HUDEP-2 (cell line): ENCODE data around the gene ITGB5.

ENCODE experiments used
- DNase-seq, 76 experiments: peaks; one replicate each; lab custom pipeline; 2025; ENCODE audit not compliant: unreplicated experiment in 76 of 76; lab: John Stamatoyannopoulos, UW

The ITGB5 gene

DNA sequence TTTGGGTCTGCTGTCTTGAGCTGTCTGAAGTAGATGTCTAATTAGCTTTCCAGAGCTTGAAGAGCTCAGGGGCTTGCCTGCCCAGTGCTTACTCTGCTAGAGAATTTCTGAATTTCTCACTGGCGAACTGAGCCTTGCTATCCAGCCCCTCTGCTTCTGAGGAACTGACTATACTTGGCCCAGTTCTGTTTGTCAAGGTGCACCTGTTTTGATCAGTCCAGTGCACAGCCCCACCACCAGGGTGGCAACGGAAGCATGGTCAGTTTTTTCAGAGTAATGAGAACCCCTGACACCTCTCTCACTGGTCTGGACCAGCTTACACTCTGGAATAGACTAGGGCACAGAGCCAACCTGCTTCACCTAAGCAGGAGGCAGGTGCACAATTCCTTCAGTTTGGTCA is 25.2 kb downstream of the ITGB5 start:
- DNase-seq = no peak

DNA sequence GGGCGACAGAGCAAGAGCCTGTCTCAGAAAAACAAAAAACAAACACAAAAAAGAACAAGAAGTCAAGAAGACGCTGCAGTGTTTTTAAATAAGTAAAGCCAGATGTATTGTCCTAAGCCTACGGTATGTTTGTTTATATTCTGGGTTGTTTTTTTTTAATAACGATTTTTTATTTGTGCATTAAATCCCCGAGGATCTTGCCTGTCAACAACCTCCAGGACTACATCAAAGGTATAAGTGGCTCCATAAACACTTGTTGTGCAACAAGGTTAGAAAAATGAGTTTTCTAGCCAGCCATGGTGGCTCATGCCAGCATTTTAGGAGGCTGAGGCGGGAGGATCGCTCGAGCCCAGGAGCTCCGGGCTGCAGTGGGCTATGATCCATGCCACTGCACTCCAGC is 26.1 kb downstream of the ITGB5 start:
- no peak for DNase-seq

DNA sequence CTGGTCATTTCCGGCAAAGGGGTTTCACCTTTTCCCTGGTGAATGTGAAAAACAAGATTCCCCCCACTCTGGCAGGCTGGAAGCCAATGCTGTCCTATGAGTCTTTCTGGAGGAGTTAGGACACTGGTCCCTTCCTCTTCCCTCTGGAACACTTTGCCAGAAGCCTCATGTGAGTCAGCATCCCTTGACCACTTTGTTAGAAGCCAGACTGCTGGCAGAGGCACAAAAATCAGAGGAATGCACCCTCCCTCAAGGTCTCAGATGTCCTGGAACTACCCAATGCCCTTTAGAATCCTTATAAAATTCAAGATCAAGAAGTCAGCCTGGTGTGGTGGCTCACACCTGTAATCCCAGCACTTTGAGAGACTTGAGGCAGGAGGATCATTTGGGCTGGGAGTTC is 26.6 kb downstream of the ITGB5 start:
- DNase-seq = no peak

DNA sequence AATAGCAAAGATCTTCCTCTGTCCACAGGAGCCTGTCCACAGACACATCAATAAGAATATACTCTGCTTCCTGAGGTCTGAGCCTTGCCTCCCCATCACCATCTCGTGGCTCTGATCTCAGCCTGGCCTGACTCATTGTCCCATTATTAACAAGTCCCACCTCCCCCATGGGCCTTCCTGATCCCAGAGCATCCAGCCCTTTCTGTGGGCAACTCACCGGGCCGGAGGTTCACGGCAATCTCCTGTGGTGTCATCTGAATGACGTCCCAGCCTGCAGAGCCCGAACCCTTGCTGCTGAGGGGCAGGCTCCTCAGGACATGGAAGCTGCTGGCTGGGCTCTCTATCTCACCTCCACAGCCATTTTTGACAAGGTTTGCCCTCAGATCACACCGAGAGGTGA is 28.1 kb downstream of the ITGB5 start:
- no peak for DNase-seq

DNA sequence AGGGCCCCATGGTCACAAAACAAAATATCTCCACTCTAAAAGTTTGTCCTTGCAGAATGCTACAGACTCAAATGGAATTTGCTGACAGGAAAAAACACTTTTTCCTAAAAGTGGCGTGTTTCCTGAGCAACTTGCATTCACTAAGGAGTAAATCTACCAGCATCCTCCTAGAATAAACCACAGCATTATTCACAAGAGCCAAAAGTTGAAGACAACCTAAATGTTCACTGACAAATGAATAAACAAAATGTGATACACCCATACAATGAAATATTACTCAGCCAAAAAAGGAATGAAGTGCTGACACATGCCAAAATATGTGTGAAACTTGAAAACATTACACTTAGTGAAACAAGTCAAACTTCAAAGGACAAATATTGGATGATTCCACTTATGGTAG is 28.9 kb downstream of the ITGB5 start:
- DNase-seq = no peak

DNA sequence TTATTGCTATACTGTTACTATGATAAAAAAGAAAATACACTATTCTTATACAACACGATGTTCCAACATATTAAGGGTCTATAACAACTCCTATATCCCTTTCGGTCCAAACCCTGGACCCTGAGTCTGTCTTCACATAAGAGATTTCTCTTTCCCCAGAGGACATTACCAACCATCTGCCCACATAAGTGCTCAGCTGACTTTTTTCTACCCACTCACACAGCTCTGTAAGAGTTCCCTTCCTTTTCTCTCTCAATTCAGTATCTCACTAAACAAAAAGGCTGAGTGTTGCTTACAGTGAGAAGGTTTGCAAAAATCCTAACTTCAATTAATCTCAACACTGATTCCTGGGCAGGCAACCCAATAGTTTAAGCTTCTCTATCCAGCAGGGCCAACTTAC is 30.5 kb downstream of the ITGB5 start:
- DNase-seq = no peak

DNA sequence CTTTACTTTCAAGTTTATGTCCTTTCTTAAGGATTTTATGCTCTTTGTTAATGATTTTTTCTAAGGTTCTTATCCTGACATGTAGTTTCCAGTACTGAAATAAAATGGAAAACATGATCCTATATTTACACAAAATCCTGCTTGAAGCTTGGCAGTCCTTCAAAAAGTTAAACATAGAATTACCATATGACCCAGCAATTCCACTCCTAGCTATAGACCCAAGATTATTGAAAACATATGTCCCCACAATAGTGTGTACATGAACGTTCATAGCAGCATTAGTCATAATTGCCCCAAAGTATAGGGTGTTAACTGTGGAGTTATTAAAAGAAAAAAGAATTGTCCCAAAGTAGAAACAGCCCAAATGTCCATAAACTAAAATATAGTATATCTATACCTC is 33.2 kb downstream of the ITGB5 start:
- DNase-seq = no peak

DNA sequence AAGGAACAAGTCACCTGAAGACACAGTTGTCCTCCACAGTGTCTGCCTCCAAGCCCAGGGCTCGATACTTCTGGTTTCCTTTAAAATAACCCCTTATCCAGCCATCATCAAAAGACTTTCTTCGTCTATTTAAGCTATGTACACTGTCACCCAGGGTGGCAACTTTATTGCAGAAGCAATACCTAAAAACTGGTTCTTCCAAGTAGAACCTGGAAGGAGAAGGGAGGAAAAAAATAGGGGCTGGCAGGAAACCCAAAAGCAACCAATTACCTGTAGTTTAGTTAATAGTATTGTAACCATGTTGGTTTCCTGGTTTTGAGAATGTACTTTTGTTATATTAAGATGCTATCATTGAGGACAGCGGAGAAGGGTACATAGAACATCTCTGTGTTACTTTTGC is 33.7 kb downstream of the ITGB5 start:
- no peak for DNase-seq

DNA sequence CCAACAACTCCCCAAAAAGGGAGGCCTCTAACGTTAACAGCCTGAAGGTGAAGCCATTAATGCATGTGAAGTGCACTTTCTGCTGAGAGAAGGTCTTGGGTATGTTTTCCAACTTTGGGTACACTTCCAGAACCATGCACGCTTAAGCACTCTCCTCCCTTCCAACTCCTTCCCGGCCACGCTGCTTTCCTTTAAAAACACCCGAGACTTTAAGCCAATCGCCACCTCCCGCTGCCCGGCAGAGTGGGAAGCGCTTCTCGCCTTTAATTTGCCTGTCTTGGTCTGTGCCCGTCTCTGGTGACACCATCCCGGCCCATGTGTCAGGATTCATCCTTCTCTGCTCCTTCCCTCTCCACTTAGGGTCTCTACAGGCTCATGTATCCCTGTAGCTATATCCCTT is 35.3 kb downstream of the ITGB5 start:
- no peak for DNase-seq

DNA sequence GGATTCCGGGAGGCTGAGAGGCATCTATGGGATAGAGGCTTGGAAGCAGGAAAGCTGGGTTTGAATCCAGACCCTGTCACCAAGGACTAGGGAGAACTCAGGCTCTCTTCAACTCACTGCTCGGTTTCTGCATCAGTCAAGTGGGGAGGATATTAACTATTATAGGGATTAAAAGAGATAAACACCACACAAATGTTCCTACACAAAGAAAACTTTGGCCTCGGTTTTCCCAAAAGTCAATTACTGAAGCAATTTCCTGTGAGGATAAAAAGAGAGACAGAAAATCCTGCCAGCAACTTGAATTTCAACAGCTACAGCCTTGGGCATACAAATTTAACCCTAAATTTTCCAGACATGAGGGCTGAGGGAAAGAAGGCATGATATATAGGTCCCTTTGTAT is 36.0 kb downstream of the ITGB5 start:
- DNase-seq = no peak

DNA sequence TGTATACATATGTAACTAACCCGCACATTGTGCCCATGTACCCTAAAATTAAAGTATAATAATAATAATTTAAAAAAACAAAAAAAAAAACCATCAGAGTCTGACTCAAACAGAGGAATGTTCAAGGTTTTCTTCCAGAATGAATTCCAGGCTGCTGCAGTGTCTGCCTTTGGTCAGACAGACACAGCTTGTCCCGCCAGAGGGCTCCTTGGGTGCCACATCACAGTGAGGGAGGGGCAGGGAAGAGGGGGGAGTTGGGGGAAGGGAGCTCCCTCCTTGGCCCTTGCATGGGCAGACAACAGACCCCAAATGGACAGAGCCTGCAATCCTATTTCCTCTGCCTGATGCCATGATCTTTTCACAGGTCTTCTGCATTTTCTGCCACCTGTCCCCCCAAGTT is 36.5 kb downstream of the ITGB5 start:
- DNase-seq = no peak

DNA sequence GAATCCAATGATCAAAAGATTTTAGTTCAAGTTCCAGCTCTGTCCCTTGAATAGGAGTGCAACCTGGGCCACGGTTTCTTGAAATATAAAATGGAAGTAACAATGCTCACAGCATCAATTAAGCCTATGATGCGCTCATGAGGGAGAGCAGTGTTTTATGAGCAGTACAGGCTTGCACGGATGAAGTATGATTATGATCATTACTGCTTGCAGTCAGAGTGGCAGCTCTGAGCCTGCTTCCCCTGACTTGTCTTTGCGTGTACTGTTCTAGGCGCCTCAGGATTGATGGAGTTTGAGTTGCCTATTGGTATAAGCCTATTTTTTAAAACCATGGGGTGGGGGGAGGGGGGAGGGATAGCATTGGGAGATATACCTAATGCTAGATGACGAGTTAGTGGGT is 37.0 kb downstream of the ITGB5 start:
- no peak for DNase-seq

DNA sequence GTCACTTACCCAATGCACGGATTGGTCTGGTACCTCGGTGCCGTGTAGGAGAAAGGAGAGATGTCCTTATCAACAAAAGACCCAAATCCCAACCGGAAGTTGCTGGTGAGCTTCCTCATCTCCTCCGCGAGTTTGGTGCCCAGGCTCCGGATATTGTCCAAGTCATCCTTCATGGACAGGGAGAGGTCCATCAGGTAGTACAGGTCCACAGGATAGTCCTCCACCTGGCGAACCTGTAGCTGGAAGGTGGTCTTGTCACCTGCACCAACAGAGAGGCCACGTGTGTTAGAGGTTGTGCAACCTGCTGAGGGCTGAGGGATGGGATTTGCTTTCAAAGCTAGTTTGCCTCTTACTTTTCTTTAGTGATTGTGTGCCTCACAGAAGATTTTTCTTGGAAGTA is 38.9 kb downstream of the ITGB5 start:
- no peak for DNase-seq

DNA sequence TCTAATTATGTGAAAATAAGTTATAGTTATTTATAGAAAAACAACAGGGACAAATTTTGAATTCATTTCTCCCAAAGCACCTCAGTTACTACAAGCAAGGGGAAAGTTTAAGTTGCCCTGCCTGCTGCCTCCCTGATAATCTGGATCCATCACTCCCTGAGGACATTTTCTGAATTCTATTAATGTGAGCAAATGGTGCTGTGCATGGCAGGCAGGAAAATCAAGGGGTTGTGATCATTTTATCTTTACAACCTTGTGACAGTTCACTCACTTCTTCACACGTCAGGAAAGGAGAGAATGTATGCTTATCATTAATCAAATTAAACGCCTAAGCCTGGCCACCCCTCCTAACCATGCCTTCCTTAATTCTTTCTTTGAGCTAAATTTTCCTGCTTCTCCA is 39.3 kb downstream of the ITGB5 start:
- DNase-seq = no peak

DNA sequence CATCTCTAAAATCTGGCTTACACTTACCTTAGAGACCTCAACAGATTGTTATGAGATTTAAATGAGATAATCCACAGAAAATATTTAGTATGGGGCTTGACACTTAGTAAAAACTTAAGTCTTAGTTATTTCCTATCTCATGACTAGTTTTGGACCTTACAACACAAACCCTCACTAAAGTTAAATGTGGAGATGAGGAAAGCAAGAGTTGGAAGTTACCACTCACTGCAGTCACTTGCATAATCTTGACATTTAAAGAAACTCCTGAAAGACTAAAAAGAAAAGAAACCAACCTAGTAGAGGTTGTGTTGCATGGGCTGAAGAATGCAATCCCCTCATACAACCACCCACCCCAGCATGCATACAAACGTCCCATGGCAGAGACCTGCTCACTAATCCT is 40.1 kb downstream of the ITGB5 start:
- DNase-seq = no peak

DNA sequence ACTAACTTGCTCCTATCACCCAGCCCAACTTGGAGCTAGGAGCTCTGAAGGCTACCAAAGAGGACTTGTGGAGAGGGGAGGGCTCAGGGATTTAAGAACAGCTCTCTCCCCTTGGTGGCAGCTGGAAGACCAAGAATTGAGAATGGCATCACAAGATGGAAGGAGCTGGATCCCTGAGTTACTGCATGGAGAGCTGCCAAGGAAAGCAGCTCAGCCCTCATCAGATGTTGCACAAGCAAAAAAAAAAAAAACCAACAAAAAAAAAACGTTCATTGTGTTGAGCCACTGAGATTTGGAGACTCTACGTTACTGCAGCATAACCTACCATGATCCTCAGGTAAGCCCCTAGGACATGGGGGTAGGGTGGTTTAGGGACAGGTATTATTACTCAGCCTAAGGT is 41.0 kb downstream of the ITGB5 start:
- DNase-seq = no peak

DNA sequence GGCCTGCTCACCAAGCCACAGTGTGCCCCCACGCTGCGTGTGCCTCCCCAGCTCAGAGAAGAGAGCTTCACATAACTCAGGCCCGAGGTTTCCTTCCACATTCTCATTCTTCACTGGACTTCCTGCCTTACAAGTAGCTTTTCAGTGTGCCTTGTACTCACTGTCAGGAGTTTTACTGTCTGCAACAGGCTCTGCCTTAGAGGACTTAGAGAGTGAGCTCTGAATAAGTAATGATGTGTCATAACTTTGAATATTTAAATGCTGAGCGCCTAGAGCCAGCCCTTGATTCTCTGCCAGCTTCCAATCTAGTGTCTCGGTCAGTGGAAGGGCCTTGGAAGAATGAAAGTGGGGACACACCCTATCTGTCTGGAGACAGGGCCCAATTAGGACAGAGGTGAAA is 41.8 kb downstream of the ITGB5 start:
- no peak for DNase-seq

DNA sequence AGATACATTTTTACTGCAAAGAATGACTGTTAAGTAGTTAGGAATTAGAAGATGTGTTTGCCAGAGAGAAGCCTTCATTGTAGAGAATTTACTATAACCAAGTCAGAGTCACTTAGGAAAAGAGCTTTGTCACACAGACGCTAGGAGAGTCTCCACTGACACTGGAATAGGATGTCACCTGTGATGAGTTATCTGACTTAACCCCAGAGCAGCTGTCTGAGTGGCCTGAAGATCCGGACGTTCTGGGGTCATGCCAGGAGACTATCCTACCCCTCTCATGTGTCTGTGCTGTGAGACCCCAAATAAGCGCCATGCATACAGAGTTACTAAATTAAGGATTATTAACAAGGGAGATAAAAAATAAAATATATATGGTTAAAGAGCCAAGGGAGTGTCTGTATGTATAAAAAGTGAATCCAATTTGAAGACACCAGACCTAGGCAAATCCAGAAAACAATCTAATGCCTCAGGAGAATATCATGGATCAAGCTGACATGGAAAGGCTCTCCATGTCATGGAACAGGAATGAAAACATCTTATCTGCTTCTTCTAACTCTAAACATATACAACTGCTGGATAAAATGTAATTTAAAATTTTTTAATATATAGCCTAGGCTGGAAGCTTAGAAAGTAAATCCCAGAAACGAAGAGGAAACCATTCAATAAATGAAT is 43.5 kb downstream of the ITGB5 start:
- DNase-seq = no peak

DNA sequence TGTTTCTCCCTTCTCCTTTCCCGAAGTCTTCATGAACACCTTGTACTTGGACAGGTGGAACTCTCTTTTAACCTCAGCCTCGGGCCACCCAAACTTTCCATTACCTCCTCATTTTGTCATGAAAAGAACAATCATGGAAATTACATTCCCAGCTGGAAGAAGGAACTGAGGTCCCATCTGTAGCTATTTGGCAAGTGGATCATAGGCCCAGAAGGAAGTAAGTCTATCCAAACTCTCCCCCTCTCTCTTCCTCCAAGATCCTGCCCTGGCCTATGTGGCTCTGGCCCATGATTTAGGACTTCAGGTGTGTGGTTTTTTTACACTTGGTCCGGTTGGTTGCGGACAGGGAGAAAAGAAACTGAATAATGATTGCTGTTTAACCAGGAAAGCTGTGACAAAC is 44.1 kb downstream of the ITGB5 start:
- no peak for DNase-seq

DNA sequence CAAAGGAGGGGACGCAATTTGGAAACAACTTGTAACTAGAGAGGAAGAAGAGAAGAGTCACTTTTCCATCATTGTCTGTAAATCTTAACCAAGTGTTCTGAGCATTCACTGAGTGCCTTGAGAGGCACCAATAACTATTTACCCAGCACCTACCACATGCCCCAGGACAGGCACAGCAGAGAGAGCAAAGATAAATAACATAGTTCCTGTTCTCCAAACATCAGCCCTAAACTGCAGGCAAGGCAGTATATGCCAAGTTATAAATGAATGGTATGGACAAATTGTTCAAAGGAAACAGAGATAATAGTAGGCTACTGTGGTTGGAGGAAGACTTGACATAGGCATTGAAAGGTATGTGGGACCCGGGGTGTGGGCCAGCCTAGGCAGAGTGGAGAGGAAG is 45.6 kb downstream of the ITGB5 start:
- DNase-seq = no peak

DNA sequence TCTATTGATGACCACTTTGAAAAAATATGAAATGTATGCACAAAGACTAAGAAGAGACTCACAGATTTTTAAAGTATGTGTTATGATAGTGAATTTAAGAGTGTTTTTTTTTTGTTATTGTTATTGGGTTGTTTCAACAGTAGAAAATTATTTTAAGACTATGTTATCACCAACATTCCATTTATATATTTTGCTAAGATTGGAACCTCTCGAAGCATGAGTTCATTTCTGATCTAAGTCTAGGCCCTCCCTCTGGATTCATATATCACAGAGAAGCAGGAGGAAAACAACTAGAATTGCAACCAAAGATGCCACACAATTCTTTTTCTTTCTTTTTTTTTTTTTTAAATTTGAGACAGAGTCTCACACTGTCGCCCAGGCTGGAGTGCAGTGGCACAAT is 46.8 kb downstream of the ITGB5 start:
- DNase-seq = no peak

DNA sequence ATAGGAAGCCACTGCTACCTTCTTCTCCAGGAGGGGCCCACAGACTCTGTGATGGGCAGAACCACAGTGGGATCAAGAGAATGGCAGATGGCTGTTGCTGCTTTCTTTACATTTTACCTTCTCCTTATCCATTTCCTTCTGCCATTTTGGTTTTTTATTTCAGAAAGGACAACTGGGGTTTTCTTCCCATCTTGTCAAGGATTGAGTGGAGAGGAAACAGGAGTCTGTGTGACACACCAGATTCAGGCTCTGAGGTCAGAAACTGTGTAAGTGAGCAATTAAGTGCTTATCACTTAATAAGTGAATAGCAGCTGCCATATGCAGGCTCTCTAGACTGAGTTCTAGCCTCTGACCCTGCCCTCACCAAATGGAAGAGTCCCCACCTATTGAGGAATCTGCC is 47.3 kb downstream of the ITGB5 start:
- no peak for DNase-seq

DNA sequence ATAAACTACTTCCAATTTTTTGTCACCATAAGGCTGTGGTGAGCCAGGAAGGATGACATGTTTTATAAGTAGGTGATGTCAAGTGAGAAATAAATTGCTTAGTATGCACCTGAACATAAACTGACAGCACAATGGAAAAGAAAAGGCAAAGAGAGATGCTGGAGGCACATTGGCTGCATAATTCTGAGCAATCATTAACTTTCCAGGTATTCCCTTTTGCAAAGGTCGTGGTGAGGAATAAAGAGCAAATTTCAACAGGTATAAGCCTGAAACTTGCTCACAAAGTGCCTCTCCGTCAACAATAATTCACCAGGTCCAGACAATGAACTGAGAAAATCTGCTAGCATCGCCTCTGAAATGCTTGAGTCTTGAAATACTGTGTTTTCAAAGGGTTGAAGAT is 48.2 kb downstream of the ITGB5 start:
- DNase-seq = no peak
